Activated CD8-positive, alpha-beta memory T cell treated with anti-CD3 and anti-CD28 coated beads for 1 hour (primary cell): ENCODE results near the gene SERPINF2.
"Not testable (repeated sequence)": the region's sequence is repeated elsewhere in the genome, so short reads cannot be mapped to it uniquely, and the experiment has no call there.

ENCODE experiments used
- DNase-seq, 2 donors: peaks; one replicate each; pipeline ENCODE4 v3.0.0-alpha.2; 2020; ENCODE audit warnings: low read depth in 1 of 2; ENCODE audit errors: extremely low read depth in 1 of 2

The SERPINF2 gene

DNA sequence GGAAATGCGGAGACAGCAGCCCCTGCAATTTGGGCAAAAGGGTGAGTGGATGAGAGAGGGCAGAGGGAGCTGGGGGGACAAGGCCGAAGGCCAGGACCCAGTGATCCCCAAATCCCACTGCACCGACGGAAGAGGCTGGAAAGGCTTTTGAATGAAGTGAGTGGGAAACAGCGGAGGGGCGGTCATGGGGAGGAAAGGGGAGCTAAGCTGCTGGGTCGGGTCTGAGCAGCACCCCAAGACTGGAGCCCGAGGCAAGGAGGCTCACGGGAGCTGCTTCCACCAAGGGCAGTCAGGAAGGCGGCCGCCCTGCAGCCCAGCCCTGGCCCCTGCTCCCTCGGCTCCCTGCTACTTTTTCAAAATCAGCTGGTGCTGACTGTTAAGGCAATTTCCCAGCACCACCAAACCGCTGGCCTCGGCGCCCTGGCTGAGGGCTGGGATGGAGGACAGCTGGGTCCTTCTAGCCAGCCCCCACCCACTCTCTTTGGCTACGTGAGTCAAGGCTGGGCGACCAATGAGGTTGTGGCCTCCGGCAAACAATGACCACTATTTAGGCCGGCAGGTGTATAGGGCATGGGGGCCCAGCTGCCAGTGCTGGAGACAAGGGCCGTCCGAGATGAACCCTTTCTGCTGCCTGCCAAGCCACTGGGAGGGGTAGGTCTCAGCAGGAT lies 19.7 kb downstream of the SERPINF2 start:
- DNase-seq, result no peak

DNA sequence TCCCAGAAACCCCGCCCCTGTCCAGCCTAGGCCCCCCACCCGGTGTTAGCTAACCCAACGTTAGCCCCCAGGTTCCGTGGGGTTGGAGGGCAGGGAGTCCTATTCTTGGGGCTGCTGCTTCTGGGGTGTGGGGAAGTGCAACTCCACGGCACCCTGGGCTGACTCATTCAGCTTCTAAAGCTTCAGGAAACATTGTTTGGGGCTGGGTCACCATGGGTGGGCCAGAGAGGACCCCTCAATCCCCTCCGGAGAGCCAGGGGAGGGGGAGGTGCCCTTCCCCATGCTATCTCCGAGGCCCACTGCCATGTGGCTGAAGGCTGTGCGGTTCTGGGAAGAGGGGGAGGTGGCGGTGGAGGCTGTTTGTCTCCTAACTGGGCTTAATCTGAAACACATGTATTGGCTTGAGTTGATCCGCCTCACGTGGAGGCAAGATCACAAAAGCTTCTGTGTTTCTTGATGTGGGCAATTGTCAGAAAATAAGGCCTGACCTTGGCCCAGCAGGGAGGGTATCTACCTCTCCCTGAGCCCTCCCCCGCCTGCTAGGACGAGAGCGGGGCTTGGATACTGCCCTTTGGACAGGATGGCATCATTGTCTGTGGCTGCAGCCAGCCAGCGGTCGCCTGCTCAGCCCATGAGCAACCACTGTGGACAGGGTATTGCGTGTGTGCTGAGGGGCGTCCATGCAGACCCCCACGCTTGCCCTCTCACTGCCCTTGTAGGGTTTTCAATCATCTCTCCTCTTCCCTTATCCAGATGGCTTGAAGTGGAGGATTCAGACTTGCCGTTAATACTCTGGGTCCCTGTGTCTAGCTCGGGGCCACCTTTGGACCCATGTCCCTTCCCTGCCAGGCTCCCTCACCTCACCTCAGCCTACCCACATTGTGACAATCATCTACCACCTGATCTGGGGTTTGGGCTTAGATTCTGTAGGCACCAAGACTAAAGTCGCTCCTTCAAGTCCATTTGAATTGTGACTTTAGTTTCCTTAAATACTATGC lies 20.5 kb downstream of the SERPINF2 start:
- no peak for DNase-seq

DNA sequence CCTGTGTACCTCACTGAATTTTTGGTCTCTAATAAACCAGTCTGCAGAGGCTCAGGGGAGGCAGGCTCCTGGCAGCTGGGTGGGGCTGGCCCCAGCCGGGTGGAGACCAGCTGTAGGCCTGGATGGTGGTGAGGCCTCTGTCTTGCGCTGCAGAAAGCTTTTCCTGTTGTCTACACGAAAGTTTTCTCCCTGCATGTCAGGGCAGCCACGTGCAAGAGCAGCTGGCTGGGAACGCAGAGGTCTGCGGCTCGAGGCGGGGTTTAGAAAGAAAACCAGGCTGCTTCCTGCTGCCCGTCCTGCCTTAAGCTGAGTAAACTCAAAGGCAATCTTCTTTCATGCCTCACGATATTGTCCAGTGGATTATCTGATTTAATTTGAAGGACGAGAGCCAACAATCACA lies 21.6 kb downstream of the SERPINF2 start:
- DNase-seq, result peak; percentile 18 to 33

DNA sequence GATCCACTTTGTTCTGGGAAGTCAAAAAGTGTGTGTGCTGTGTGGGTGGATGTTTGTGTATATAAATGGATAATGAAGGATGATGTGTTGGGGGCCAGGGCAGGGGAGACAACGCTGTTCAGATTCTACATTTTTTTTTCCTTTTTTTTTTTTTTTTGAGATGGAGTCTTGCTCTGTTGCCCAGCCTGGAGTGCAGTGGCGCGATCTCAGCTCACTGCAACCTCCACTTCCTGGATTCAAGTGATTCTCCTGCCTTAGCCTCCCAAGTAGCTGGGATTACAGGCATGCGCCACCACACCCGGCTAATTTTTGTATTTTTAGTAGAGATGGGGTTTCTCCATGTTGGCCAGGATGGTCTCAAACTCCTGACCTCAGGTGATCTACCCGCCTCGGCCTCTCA lies 22.0 kb downstream of the SERPINF2 start:
- not testable (repeated sequence) for DNase-seq

DNA sequence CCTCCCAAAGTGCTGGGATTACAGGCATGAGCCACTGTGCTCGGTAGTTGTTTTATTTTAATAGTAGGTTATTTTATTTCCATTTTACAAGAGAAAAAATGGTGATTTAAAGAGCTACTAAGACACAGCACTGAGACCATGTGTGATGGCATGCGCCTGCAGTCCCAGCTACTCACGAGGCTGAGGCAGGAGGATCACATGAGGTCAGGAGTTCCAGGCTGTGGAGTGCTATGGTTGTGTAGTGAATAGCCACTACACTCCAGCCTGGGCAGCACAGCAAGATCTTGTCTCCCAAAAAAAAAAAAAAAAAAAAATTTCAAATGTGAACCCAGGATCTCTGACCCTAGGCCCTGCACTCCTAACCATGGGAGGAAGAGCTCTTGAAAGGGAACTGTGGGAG lies 22.9 kb downstream of the SERPINF2 start:
- no peak for DNase-seq

DNA sequence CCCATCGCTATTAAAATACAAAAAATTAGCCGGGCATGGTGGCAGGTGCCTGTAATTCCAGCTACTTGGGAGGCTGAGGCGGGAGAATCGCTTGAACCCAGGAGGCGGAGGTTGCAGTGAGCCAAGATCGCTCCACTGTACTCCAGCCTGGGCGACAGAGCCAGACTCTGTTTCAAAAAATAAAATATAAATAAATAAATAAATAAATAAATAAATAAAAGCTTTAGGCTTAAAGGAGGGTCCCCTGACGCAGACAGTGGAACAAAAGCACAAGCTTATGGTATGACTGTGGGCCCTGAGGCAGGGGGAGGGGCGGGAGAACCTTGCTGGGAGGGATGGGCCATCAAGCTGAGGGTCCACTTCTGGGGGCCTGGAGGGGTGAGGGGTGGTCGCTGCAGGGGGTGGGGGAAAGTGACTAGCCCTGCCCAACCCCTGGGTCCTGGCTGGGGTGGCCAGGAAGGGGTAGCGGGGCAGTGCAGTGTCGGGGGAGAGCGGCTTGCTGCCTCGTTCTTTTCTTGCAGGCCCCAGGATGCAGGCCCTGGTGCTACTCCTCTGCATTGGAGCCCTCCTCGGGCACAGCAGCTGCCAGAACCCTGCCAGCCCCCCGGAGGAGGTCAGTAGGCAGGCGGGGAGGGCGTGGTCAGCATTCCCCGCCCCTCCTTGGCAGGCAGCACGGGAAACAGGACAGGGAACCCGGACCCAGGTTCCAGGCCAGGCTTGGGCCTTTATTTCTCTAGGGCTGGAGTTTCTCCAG lies 23.9 kb downstream of the SERPINF2 start:
- DNase-seq, result no peak

DNA sequence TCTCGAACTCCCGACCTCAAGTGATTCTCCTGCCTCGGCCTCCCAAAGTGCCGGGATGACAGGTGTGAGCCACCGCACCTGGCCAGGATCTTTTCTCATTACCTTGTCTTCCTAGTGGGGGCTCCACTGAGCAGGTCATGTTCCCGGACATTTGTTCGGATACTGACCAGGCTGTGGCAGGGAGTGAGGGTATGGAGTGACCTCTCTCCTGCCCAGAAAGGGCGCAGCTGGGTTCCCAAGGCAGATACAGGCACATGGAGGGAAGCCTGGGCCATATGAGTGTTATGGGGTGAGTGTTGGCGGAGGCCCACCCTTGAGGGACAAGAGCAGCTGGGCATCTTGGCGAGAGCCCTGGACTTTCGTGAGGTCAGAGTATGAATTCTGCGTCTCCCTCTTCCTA lies 24.7 kb downstream of the SERPINF2 start:
- no peak for DNase-seq

DNA sequence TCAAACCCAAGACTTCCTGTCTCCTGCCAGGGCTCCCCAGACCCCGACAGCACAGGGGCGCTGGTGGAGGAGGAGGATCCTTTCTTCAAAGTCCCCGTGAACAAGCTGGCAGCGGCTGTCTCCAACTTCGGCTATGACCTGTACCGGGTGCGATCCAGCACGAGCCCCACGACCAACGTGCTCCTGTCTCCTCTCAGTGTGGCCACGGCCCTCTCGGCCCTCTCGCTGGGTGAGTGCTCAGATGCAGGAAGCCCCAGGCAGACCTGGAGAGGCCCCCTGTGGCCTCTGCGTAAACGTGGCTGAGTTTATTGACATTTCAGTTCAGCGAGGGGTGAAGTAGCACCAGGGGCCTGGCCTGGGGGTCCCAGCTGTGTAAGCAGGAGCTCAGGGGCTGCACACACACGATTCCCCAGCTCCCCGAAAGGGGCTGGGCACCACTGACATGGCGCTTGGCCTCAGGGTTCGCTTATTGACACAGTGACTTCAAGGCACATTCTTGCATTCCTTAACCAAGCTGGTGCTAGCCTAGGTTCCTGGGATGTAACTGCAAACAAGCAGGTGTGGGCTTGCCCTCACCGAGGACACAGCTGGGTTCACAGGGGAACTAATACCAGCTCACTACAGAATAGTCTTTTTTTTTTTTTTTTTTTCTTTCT lies 27.3 kb downstream of the SERPINF2 start:
- no peak for DNase-seq

DNA sequence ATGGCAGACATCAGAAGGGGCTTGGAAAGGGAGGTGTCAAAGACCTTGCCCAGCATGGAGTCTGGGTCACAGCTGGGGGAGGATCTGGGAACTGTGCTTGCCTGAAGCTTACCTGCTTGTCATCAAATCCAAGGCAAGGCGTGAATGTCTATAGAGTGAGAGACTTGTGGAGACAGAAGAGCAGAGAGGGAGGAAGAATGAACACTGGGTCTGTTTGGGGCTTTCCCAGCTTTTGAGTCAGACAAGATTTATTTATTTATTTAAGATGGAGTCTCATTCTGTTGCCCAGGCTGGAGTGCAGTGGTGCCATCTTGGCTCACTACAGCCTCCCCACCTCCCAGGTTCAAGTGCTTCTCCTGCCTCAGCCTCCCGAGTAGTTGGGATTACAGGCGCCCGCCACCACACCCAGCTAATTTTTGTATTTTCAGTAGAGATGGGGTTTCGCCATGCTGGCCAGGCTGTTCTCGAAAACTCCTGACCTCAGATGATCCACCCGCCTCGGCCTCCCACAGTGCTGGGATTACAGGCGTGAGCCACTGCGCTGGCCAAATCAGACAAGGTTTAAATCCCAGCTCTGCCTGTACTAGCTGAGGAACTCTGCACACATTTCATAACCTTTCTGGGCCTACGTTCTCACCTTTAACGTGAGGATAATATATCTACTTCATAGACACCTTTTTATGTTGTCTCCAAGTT lies 30.5 kb downstream of the SERPINF2 start:
- not testable (repeated sequence) for DNase-seq

DNA sequence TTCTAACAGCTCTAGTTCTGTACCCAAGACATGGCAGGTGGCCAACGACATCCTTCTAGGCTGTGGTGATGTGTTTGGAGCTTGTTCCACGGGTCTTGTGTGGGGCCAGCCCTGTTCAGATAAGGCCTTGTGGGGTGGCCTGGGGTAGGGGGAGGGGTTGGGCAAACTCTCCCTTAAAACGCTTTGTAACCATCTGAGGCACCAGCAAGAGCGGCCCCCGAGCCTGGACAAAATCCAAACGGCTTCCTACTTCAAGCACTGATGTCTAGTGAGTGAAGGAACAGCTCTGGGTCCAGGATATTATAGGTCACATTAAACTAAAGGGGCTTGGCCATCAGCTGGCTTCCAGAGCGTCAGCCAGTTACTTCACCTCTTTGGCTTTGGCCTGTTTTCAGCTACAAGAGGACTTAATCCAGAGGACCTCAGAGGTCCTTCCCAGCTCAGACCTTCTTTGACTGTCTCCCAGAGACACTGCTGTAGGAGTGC lies 31.1 kb downstream of the SERPINF2 start:
- no peak for DNase-seq

DNA sequence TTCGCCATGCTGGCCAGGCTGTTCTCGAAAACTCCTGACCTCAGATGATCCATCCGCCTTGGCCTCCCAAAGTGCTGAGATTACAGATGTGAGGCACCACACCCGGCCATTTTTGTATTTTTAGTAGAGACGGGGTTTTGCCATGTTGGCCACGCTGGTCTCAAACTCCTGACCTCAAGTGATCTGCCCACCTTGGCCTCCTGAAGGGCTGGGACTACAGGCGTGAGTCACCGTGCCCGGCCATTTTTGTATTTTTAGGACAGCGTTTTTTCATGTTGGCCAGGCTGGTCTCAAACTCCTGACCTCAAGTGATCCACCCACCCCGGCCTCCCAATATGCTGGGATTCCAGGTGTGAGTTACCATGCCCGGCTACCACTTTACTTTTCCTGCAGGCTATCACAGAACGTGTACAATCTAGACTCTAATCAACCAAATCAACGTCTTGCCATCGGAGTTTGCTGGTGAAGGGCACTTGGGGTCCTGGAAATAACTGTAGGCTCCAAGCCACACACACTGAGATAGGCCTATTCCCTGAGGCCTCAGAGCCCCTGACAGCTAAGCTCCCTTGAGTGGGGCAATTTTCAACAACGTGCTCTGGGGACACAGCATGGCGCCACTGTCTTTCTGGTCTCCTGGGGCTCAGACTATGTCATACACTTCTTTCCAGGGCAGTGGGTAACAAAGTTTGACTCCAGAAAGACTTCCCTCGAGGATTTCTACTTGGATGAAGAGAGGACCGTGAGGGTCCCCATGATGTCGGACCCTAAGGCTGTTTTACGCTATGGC lies 31.9 kb downstream of the SERPINF2 start:
- no peak for DNase-seq

DNA sequence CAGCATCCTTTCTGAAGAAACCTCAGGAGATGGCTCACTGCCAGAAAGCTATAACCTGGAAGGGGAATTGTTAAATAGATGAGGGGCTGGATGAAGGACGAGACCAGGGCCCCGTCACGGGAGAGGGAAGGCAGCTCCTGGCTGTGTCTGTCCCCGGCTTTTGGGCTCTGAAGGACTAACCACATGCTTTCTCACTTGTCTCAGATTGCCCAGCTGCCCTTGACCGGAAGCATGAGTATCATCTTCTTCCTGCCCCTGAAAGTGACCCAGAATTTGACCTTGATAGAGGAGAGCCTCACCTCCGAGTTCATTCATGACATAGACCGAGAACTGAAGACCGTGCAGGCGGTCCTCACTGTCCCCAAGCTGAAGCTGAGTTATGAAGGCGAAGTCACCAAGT lies 33.7 kb downstream of the SERPINF2 start:
- no peak for DNase-seq

DNA sequence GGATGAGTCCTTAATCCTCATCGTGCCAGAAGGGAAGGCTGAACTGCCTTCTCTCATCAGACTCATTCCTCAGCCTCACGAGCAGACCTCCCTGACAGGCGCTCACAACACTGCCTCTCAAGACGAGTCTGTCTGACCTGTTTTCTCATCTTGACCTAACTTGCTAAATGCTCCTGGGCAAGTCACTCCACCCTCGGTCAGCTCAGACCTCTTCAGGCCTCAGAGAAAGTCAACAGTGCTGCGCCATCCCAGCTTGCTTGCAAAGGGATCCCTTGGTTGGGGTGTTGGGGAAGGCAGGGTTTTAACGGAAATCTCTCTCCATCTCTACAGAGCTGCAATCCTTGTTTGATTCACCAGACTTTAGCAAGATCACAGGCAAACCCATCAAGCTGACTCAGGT lies 34.2 kb downstream of the SERPINF2 start:
- no peak for DNase-seq

DNA sequence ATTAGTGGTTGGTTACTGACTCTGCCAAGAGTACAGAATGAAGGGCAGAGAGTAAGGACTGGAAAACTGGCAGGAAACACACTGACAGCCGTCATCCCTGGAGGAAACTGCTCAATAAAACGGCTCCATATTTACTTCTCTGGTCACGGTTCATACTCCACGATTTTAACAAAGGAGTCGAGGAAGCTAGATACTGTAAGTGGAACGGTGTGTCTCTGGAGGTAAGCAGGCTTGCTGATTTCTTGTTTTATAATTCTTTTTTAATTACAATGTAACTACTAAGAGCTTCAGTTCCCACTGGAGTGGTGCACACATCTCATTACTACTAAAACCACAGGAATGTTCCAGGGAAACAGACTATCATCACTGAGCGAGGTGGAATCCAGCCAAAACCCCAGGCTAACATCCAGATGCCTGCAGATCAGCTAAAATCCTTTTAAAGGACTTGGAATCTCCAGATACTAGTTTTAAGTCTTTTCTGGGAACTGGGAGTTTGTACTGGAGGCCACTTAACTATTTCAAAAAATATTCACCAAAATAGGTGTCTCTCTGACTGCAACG lies 37.0 kb downstream of the SERPINF2 start:
- no peak for DNase-seq

DNA sequence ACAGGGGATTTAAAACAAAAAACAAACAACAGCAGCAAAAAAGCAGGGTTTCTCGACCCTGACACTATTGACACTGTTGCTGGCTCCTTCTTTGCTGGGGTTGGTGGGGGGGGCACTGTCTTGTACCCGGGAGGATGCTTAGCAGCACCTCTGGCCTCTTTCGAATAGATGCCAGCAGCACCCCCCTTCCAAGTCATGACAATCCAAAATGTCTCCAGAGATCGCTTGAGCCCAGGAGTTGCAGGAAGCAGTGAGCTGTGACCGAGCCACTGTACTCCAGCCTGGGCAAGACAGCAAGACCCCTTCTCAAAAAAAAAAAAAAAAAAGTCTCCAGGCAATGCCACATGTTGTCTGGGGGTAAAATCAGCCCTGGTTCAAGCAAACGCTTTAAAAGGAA lies 39.5 kb downstream of the SERPINF2 start:
- no peak for DNase-seq

DNA sequence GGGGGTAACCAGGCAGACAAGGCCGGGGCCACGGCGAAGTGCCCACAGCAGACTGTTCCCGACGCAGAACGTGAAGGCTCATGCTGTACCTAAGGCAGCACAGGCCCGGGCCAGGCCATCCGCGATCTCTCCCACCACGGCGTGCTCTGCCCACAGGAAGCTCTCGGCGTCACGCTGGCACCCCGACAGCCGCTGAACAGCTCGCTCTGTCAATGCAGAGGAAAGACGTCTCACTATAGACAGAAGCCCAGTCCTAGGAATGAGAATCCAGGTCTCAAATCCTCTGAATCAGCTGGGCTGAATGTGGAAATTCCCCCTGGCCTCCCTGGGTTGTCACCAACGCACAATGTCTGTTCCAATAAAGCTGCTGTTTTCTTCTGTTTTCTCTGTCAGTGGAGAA lies 40.6 kb downstream of the SERPINF2 start:
- DNase-seq, result no peak

DNA sequence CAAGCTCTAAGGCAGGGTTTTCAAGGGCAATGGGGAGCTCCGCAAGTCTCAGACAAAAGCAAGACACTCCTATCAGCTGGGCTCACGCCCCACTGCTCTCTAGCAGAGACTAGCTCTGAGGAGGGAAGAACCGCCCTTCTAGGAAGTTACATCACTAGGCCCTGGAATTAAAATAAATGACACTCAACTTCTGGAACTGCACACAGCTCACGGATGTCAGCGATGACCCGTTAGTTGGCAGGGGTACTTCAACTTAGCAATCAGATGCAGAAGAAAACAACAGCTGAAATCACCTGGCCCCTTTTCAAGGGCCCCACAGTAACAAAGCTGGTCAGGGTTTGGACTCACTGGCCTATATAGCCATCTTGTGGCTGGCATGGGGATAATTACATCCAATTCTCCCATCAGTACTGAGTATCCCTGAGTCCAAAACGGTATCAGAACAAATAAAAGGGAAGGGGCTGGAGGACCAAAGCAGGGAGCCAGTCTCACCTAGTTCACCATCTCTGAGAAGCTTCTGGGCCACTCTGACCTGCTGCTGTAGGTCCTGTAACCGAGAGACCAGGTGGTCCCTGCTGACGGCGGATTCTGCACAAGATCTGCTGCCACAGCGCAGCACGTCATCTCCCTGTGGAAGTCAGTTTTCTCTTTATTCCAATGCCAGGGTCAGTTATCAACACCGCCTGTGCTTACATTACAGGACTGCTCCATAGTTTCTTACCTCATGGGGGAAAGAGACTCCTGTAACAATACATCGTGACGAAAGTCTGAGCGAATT lies 41.4 kb downstream of the SERPINF2 start:
- DNase-seq, result no peak

DNA sequence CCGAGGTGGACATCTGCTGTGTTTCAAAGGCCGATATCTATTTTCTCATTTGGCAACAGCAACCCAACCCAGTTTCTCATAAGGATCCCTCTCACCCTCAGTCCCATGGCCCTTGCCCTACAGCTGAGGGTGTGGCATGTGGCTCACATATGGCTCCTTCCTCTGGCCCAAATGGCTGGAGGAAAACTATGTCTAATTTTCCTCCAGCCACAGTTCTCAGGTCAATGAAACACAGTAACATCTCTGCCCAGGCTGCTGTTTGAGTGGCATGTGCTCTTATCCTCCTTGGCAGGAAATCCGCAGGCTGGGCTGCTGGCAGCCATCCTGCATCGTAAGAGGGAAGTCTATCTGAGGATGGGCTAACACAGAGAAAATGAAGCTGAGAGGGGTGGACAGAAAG lies 43.3 kb downstream of the SERPINF2 start:
- no peak for DNase-seq
